Skeletal muscle tissue (tissue), 4 donors: ENCODE data around the gene OGT. TPM values are rescaled to one million over a fixed set of nuclear protein-coding genes. Genes with fewer than 3 reads are reported as not detected.
"Not testable (repeated sequence)": the region's sequence is repeated elsewhere in the genome, so short reads cannot be mapped to it uniquely, and the experiment has no call there.

Source experiments
- H3K27ac ChIP-seq: one replicate; pipeline ENCODE4 v1.7.0; 2013; ENCODE audit warnings: mild to moderate bottlenecking, low read depth, low read length, inconsistent platforms
- H3K27me3 ChIP-seq, 3 donors: one replicate each; pipeline ENCODE4 v1.7.0; 2013; ENCODE audit warnings: low read length in 3 of 3; ENCODE audit not compliant: control insufficient read depth in 3 of 3, insufficient read depth in 3 of 3
- H3K36me3 ChIP-seq, 3 donors: one replicate each; pipeline ENCODE4 v1.7.0; 2013; ENCODE audit warnings: low read length in 3 of 3; ENCODE audit not compliant: control insufficient read depth in 3 of 3, insufficient read depth in 3 of 3
- H3K4me1 ChIP-seq, 3 donors: one replicate each; pipeline ENCODE4 v1.7.0; 2013; ENCODE audit warnings: low read length in 3 of 3, mild to moderate bottlenecking in 3 of 3; ENCODE audit not compliant: control insufficient read depth in 3 of 3, insufficient read depth in 3 of 3
- H3K4me3 ChIP-seq, 3 donors: one replicate each; pipeline ENCODE4 v1.7.0; 2013; ENCODE audit warnings: low read length in 3 of 3
- H3K9ac ChIP-seq, 3 donors: one replicate each; pipeline ENCODE4 v1.7.0; 2013; ENCODE audit warnings: low read length in 3 of 3, mild to moderate bottlenecking in 3 of 3, moderate library complexity in 2 of 3, low read depth in 1 of 3
- H3K9me3 ChIP-seq, 3 donors: one replicate each; pipeline ENCODE4 v1.7.0; 2013; ENCODE audit warnings: low read length in 3 of 3; ENCODE audit not compliant: control insufficient read depth in 3 of 3
- total RNA-seq: library from RNA; depleted of rRNA; stranded (reverse); fragments of >200 nt; gene quantifications from one replicate; pipeline ENCODE4 v1.2.3, GENCODE V29; 2014
- donor health status: Osteomylitis.

The OGT gene
- total RNA-seq, 1 donor from 2014 or later, result 123 TPM

DNA sequence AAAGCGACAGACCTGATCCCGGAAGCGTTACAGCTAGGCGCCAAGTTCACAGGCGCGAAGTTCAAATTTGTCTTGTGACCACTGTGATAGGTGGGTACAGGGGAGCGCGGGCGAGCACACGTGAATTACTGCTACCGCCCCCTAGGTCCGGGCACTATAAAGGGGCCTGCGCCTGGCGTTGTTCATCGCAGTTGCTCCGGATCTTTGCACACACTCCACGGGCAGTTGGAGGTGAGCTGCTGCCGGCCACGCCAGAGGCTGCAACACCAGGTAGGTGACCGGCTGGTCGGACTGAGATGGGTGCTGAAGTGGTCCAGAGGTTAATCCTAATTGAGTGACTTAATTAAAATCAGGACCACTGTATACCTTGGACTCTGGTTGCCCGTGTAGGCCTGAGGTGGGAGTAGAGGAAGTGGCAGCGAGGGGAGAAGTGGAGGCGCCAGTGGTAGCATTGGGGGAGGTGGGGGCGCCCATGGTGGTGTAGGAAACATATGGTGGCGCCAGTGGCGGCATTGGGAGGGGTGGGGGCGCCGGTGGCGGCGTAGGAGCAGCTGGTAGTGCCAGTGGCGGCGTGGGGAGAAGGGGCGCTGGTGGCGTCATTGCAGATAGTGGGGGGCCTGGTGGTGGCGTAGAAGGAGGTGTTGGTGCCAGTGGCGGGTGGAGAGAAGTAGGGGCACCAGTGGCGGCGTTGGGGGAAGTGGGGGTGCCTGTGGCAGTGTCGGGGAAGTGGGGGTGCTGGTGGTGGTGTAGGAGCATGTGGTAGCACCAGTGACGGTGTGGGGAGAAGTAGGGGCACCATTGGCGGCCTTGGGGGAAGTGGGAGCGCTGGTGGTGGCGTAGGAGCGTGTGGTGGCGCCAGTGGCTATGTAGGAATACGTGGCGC, 45.6 kb downstream of the OGT start, which contains the start of gene GCNA:
TSS of gene GCNA (plus strand) at position 185 of the 883 bp plus-strand sequence. CDS start 2,385 bp downstream, outside the sequence.
- H3K9me3 ChIP-seq, result no peaks in the 10 kb centered on the region
- no peak within 1 kb of the TSS for H3K27ac ChIP-seq

DNA sequence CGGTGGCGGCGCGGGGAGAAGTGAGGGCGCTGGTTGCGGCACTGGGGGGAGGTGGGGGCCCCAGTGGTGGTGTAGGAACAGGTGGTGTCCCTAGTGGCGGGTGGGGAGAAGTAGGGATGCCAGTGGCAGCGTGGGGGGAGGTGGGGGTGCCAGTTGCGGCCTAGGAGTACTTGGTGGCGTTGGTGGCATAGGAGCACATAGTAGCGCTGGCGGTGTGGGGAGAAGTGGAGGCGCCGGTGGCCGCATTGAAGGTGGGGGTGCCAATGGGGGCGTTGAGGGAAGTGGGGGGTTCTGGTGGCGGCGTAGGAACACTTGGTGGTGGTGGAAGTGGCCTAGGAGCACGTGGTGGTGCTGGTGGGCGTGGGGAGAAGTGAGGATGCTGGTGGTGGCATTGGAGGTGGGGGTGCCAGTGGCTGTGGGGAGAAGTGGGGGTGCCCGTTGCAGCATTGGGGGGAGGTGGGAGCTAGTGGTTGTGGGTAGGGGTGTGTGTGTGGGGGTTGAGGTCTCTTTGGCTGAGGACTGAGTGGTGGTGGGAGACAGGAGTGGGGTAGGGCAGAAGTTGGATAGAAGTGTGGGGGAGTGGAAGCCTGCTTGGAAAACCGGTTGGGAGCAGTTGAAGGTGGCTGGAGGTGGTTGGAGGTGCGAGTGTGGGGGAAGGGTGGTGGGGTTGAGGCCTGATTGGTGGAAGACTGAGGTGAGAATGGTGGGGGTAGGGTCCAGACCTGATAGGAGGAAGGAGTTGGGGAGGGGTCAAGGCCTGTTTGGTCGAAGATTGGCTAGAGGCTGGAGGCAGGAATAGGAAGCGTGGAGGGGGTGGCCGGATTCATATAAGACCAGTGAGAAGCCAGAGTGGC, 46.5 kb downstream of the OGT start:
- Histone ChIP-seq H3K27ac (no peak overlapping the region), H3K9ac (no peak overlapping the region), H3K27me3 (no peaks in the 10 kb centered on the region), H3K4me1 (no peaks in the 10 kb centered on the region), H3K36me3 (peaks cover 0 to 6% (median 2%) of the 10 kb centered on the region in 3 donors), H3K9me3 (no peaks in the 10 kb centered on the region), H3K4me3 (no peak overlapping the region)

More for the DNA sequence above, 45.6 kb downstream of the OGT start, which contains the start of gene GCNA:
- Histone ChIP-seq H3K4me3 (no peak within 1 kb of the TSS), H3K27me3 (no peaks in the 10 kb centered on the region), H3K36me3 (peaks cover 5 to 11% (median 5%) of the 10 kb centered on the region in 3 donors), H3K4me1 (no peaks in the 10 kb centered on the region), H3K9ac (no peak within 1 kb of the TSS)

DNA sequence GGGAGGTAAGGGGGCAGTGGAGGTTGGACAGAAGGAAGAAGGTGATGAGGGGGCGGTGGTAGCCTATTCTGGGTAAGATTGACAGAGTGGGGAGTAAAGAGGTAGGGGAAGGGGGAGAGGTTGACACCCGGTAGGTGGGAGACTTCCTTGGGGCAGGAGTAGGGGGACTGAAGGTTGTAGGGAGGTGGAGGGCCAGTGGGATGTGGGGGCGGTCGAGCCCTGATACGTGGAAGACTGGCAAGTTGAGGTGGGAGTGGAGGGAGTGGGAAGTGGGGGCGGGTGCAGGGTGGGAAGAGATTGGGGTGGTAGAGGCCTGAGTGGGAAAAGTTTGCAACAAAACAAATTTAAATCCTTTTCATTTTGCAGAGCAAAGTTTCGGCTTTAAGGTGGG, 47.1 kb downstream of the OGT start:
- Histone ChIP-seq H3K4me1 (no peaks in the 10 kb centered on the region), H3K27ac (no peak overlapping the region), H3K9me3 (no peaks in the 10 kb centered on the region), H3K9ac (no peak overlapping the region), H3K36me3 (peaks cover 0 to 6% (median 2%) of the 10 kb centered on the region in 3 donors), H3K4me3 (no peak overlapping the region), H3K27me3 (no peaks in the 10 kb centered on the region)

DNA sequence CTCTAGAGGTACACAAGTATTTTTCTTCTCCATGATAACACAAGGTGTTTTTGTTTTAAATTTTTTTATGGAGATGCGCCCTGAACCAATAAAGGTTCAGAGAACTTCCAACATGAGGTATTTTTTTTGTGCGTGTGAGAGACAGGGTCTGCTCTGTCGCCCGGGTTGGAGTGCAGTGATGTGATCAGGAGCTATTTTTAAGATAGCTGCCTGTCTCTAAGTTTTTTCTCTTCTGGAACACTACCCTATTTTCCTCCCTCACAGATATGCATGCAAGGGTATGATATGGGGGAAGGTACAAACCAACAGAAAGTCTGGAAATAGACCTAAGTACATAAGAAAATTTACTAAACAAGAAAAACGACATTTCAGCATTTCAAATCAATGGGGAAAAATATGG, 48.3 kb downstream of the OGT start:
- Histone ChIP-seq H3K9me3 (no peaks in the 10 kb centered on the region), H3K27me3 (no peaks in the 10 kb centered on the region), H3K4me1 (no peaks in the 10 kb centered on the region), H3K9ac (no peak overlapping the region), H3K4me3 (no peak overlapping the region), H3K27ac (no peak overlapping the region), H3K36me3 (peaks cover 0 to 4% (median 0%) of the 10 kb centered on the region in 3 donors)

DNA sequence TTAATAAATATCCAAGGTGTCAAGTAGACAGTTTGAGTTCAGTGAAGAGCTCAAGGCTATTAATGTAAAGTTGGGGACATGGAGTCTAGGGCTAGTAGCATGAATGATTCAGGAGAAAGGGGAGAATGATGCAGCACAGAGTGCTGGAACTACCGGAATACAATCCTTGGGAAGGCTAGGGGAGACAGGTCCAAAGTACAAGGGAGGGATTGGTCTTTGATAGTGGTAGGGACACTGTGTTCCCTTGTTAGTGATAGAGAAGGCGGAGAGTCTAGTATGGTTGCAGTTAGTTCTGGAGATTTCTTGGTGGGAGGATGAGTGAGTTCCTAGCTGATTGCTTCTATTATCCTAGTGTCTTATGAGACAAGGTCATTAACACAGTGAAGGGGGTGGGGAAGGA, 54.0 kb downstream of the OGT start:
- Histone ChIP-seq H3K9ac (no peak overlapping the region), H3K27me3 (no peaks in the 10 kb centered on the region), H3K4me3 (no peak overlapping the region), H3K36me3 (peaks cover 0 to 4% (median 0%) of the 10 kb centered on the region in 3 donors), H3K9me3 (no peaks in the 10 kb centered on the region), H3K27ac (no peak overlapping the region), H3K4me1 (no peaks in the 10 kb centered on the region)

DNA sequence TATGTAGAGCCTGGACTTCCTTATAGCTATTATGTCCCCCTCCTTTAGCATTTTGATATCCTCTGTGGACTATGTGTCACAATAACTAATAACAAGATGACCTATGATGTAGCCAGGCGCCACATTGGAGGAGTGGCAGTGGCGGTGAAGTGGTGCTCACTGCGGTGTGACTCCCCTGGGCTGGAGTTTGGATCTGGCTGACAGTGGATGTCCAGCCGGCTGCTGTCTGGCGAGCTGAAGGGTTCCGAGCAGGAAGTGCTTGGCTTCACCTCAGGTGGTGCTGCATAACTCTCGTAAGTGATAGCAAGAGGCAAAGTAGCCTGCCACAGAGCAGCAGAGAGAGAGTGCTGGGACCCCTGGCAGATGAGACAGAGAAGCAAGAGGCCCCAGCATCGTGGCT, 60.3 kb downstream of the OGT start:
- H3K4me1 ChIP-seq, H3K9me3 ChIP-seq, H3K9ac ChIP-seq, H3K4me3 ChIP-seq, H3K27ac ChIP-seq, H3K27me3 ChIP-seq: not testable (repeated sequence)
- H3K36me3 ChIP-seq, result peaks cover 1 to 16% (median 13%) of the 10 kb centered on the region in 3 donors

DNA sequence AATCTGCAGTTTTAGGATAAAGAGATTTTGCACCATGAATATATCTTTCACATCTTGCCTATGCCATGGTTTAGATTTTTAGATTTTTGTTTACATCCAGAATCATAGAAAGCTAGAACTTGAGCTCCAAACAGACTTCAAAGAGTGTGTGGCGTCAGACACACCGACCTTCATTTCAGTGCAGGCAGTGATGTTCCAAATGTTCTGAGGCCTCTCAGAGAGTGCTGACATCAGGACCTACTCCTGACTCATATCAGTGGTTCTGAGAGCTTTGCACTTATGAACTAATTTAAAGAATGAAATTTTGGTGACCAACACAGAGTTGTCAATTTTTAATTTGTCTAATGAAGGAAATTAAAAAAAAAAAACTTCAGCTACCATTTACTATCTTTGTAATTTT, 67.1 kb downstream of the OGT start:
- Histone ChIP-seq H3K9ac (no peak overlapping the region), H3K27ac (no peak overlapping the region), H3K27me3 (no peaks in the 10 kb centered on the region), H3K4me1 (no peaks in the 10 kb centered on the region), H3K4me3 (no peak overlapping the region), H3K36me3 (peaks cover 13 to 44% (median 37%) of the 10 kb centered on the region in 3 donors), H3K9me3 (no peaks in the 10 kb centered on the region)

DNA sequence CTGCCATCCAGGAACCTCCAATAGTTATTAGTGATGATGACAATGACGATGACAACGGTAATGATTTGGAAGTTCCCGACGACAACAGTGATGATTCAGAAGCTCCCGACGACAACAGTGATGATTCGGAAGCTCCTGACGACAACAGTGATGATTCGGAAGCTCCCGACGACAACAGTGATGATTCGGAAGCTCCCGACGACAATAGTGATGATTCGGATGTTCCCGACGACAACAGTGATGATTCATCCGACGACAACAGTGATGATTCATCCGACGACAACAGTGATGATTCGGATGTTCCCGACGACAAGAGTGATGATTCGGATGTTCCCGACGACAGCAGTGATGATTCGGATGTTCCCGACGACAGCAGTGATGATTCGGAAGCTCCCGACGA, 70.7 kb downstream of the OGT start:
- peaks cover 14 to 20% (median 16%) of the 10 kb centered on the region in 3 donors for H3K4me1 ChIP-seq
- H3K4me3 ChIP-seq, result no peak overlapping the region
- no peak overlapping the region for H3K9ac ChIP-seq
- H3K27me3 ChIP-seq, result no peaks in the 10 kb centered on the region
- no peak overlapping the region for H3K27ac ChIP-seq
- no peaks in the 10 kb centered on the region for H3K9me3 ChIP-seq
- peaks cover 19 to 37% (median 37%) of the 10 kb centered on the region in 3 donors for H3K36me3 ChIP-seq

DNA sequence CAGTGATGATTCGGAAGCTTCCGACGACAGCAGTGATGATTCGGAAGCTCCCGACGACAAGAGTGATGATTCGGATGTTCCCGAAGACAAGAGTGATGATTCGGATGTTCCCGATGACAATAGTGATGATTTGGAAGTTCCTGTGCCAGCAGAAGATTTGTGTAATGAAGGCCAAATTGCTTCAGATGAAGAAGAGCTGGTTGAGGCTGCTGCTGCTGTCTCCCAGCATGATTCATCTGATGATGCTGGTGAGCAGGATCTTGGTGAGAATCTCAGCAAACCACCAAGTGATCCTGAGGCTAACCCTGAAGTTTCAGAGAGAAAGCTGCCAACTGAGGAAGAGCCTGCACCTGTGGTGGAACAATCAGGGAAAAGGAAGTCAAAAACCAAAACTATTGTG, 71.2 kb downstream of the OGT start:
- peaks cover 24 to 38% (median 38%) of the 10 kb centered on the region in 3 donors for H3K36me3 ChIP-seq
- no peak overlapping the region for H3K9ac ChIP-seq
- no peaks in the 10 kb centered on the region for H3K27me3 ChIP-seq
- H3K4me3 ChIP-seq, result no peak overlapping the region
- no peak overlapping the region for H3K27ac ChIP-seq
- peaks cover 14 to 20% (median 16%) of the 10 kb centered on the region in 3 donors for H3K4me1 ChIP-seq
- no peaks in the 10 kb centered on the region for H3K9me3 ChIP-seq
